ENCODE results near the gene KIAA0930. TPM values are rescaled to one million over a fixed set of nuclear protein-coding genes. Genes with fewer than 3 reads are reported as not detected.

The KIAA0930 gene
- total and polyA plus RNA-seq, 2 of the 4 experiments (the other 2 are of a cell fraction): 25.3 to 34.1 TPM

DNA sequence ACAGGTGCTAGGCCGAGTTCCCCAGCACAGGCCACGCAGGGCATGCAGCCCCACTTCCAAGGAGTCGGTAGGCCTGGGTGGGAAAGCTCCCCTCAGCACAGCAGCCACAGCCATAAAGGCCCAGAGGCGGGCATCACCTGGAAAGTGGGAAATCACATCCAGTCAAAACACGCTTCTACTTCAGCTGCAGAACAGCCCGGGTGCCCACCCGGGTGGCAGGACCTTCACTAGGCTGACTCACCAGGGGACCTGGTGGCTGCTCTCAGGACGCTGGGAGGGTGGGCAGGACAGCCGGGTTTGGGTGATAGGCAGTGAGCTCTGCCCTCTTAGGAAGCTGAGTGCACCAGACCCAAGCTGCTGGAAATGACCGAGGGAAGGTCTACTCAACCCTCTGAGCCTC is 7.3 kb downstream of the KIAA0930 start:
- 88% methylated on average over 3 of the region's 10 CpGs; no CpG with 5 or more reads in 1 of the 2 experiments for WGBS, 2 experiments (ENCODE audit: extremely low coverage in 2 of 2, insufficient read length in 1 of 2)

More for the DNA sequence above, 7.3 kb downstream of the KIAA0930 start:
- Histone ChIP-seq H3K14ac (replicated peaks; ENCODE audit: low read depth, low read length) (no peak overlapping the region), H2AK5ac (ENCODE audit: low read depth, low read length) (no peak overlapping the region), H3K4me1 (ENCODE audit: control insufficient read depth, insufficient read depth, low read length) (no peaks in the 10 kb centered on the region), H3K56ac (ENCODE audit: extremely low read depth, insufficient read depth, low read length) (no peak overlapping the region), H3K18ac (ENCODE audit: low read depth, low read length) (no peak overlapping the region), H2BK120ac (ENCODE audit: low read depth, low read length) (no peak overlapping the region), H2BK15ac (ENCODE audit: low read depth, low read length) (no peak overlapping the region), H3K79me1 (ENCODE audit: low read depth in 1 of 2, low read length in 2 of 2) (peaks cover 12 to 59% of the 10 kb centered on the region in 2 experiments; a peak in 3 of 4 replicates), H2BK5ac (ENCODE audit: low read depth, low read length, poor library complexity, severe bottlenecking) (no peak overlapping the region), H3K27ac (ENCODE audit: insufficient read depth, low read length) (no peak overlapping the region), H3K23ac (ENCODE audit: low read depth, low read length) (no peak overlapping the region), H2AFZ (replicated peaks; ENCODE audit: low read length, poor library complexity) (no peak overlapping the region), H3K9ac (ENCODE audit: low read depth, low read length) (no peak overlapping the region), H2AK9ac (replicated peaks; ENCODE audit: low read depth, low read length, poor library complexity) (no peak overlapping the region), H2BK20ac (ENCODE audit: low read depth, low read length) (no peak overlapping the region), H3K9me3 (ENCODE audit: control insufficient read depth, insufficient read depth, low read length) (no peaks in the 10 kb centered on the region), H3K27me3 (ENCODE audit: control insufficient read depth, insufficient read depth, low read length) (no peaks in the 10 kb centered on the region), H3K36me3 (ENCODE audit: control insufficient read depth, insufficient read depth, low read length) (peaks cover 4% of the 10 kb centered on the region; the same call in 1 of the 2 replicates), H4K20me1 (ENCODE audit: insufficient read depth, low read length) (peaks cover 58% of the 10 kb centered on the region), H3K9me1 (ENCODE audit: insufficient read depth, low read length) (no peaks in the 10 kb centered on the region), H4K5ac (ENCODE audit: low read depth, low read length) (no peak overlapping the region), H3K4ac (ENCODE audit: low read depth, low read length) (no peak overlapping the region), H3K4me3 (ENCODE audit: insufficient read depth, low read depth, low read length) (no peak overlapping the region), H3K4me2 (ENCODE audit: low read depth, low read length) (no peak overlapping the region), H4K91ac (ENCODE audit: insufficient read depth, low read depth, low read length) (no peak overlapping the region), H4K8ac (ENCODE audit: low read depth in 2 of 2, low read length in 2 of 2) (no peak overlapping the region)
- no peak for DNase-seq
- BruUV-seq (replicated peaks): no TSS peak
- ChIA-PET CTCF (no interaction called here), POLR2A (ENCODE audit: unreplicated experiment) (no interaction called here)
- dilution Hi-C loops (cut with HindIII; ENCODE audit: low sequenced_read_pairs, unreplicated experiment) (no loop called here), intact Hi-C loops (cut with micrococcal nuclease) (no loop called here), in situ Hi-C loops (cut with MboI; ENCODE audit: low sequenced_read_pairs) (no loop called here)
- TF ChIP-seq MXI1 (IDR thresholded peaks at IDR 0.05; ENCODE audit: borderline replicate concordance, low read depth, low read length) (no peak), BHLHE40 (IDR thresholded peaks at IDR 0.05; ENCODE audit: low read depth, low read length) (no peak), RCOR1 (IDR thresholded peaks at IDR 0.05; ENCODE audit: insufficient replicate concordance, low read length) (no peak), POLR2A (IDR thresholded peaks at IDR 0.05; ENCODE audit: low read depth, low read length) (0 out of 2 replicates have a peak, but pooled peaks have one; percentile 8), SMC3 (IDR thresholded peaks at IDR 0.05; ENCODE audit: low read depth, low read length) (no peak)
- TF ChIP-seq, protein P1, sequence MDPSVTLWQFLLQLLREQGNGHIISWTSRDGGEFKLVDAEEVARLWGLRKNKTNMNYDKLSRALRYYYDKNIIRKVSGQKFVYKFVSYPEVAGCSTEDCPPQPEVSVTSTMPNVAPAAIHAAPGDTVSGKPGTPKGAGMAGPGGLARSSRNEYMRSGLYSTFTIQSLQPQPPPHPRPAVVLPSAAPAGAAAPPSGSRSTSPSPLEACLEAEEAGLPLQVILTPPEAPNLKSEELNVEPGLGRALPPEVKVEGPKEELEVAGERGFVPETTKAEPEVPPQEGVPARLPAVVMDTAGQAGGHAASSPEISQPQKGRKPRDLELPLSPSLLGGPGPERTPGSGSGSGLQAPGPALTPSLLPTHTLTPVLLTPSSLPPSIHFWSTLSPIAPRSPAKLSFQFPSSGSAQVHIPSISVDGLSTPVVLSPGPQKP (IDR thresholded peaks at IDR 0.05; ENCODE audit: borderline replicate concordance, low read depth, low read length): no peak
- no peak for ATAC-seq (ENCODE audit: low read depth)
